ENCODE data around the gene KLK10. TPM values are rescaled to one million over a fixed set of nuclear protein-coding genes. Genes with fewer than 3 reads are reported as not detected.

KLK10 gene
- total and polyA plus RNA-seq, 2 donors (not counting 3 experiments of a cell fraction or from before 2014, with no cell fraction given) = not detected

DNA sequence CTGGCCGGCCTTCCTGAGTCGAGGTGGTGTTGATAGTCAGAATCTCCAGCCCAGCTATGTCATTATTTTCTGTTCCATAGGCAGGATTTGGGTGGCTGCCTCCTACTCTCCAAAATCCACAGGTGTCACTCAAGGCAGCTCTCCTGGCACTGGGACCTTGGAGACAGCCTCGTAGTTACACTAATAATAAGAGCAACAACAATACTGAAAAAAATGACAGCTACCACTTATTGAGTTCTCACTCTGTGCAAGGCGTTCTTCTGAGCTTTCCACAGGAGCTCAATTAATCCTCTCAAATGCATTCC, 27.5 kb upstream of the KLK10 start:
- POLR2A ChIA-PET = no interaction called here
- H3K27me3 ChIP-seq (ENCODE audit: control insufficient read depth in 2 of 2, insufficient read depth in 2 of 2, low read length in 2 of 2) = no peaks in the 10 kb centered on the region
- TF ChIP-seq JUN (IDR thresholded peaks at IDR 0.05; ENCODE audit: borderline replicate concordance, insufficient read depth, insufficient read length, low read depth) (no peak), EZH2 (IDR thresholded peaks at IDR 0.05; ENCODE audit: borderline replicate concordance, low read depth, low read length, severe bottlenecking) (no peak), GATA2 (IDR thresholded peaks at IDR 0.05; ENCODE audit: insufficient read depth, insufficient read length, low read depth, low read length) (no peak), MYC (IDR thresholded peaks at IDR 0.05; ENCODE audit: low read depth, low read length) (no peak), POLR2AphosphoS5 (IDR thresholded peaks at IDR 0.05; ENCODE audit: insufficient read depth, low read depth, low read length) (no peak), POLR2A (IDR thresholded peaks at IDR 0.05; ENCODE audit: low read depth, low read length) (no peak), FOS (IDR thresholded peaks at IDR 0.05; ENCODE audit: borderline replicate concordance, insufficient read depth, low read length) (no peak)
- TF ChIP-seq, protein P1, sequence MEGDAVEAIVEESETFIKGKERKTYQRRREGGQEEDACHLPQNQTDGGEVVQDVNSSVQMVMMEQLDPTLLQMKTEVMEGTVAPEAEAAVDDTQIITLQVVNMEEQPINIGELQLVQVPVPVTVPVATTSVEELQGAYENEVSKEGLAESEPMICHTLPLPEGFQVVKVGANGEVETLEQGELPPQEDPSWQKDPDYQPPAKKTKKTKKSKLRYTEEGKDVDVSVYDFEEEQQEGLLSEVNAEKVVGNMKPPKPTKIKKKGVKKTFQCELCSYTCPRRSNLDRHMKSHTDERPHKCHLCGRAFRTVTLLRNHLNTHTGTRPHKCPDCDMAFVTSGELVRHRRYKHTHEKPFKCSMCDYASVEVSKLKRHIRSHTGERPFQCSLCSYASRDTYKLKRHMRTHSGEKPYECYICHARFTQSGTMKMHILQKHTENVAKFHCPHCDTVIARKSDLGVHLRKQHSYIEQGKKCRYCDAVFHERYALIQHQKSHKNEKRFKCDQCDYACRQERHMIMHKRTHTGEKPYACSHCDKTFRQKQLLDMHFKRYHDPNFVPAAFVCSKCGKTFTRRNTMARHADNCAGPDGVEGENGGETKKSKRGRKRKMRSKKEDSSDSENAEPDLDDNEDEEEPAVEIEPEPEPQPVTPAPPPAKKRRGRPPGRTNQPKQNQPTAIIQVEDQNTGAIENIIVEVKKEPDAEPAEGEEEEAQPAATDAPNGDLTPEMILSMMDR (IDR thresholded peaks at IDR 0.05; ENCODE audit: extremely low read depth in 1 of 2, insufficient read depth in 1 of 2, low read depth in 1 of 2, low read length in 2 of 2) = no peak
- TF ChIP-seq, protein P2, sequence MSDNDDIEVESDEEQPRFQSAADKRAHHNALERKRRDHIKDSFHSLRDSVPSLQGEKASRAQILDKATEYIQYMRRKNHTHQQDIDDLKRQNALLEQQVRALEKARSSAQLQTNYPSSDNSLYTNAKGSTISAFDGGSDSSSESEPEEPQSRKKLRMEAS (IDR thresholded peaks at IDR 0.05; ENCODE audit: insufficient read depth, insufficient read length) = no peak
- H3K9me3 ChIP-seq (replicated peaks; ENCODE audit: control insufficient read depth, insufficient read depth, low read length) = no peaks in the 10 kb centered on the region
- H3K9me1 ChIP-seq (replicated peaks; ENCODE audit: control insufficient read depth, extremely low read depth, insufficient read depth, low read length) = no peaks in the 10 kb centered on the region
- intact Hi-C loops (cut with micrococcal nuclease) = no loop called here
- H3K36me3 ChIP-seq (ENCODE audit: control insufficient read depth in 2 of 2, extremely low read depth in 1 of 2, insufficient read depth in 2 of 2, low read length in 2 of 2) = no peaks in the 10 kb centered on the region
- no peaks in the 10 kb centered on the region for H3K79me2 ChIP-seq (ENCODE audit: control insufficient read depth, insufficient read depth, low read length)
- BruUV-seq (replicated peaks) = no TSS peak
- H3K4me1 ChIP-seq (ENCODE audit: control insufficient read depth, extremely low read depth, insufficient read depth, low read length) = no peaks in the 10 kb centered on the region
- no peak overlapping the region for H3K4me3 ChIP-seq (replicated peaks in 1 of 3; ENCODE audit: insufficient read depth in 1 of 3, low read depth in 1 of 3, low read length in 3 of 3)
- H3K4me2 ChIP-seq (ENCODE audit: insufficient read depth, low read length) = no peak overlapping the region
- H3K27ac ChIP-seq (ENCODE audit: insufficient read depth, low read depth, low read length) = no peak overlapping the region
- DNase-seq (ENCODE audit: low read depth, low spot score) (no peak), FAIRE-seq (no peak)
- H2AFZ ChIP-seq (ENCODE audit: low read depth, low read length) = no peak overlapping the region
- dilution Hi-C loops (cut with MboI; ENCODE audit: extremely low pct_ligation_motif_present, low sequenced_read_pairs) = no loop called here
- H4K20me1 ChIP-seq (replicated peaks; ENCODE audit: control insufficient read depth, extremely low read depth, insufficient read depth, low read length) = no peaks in the 10 kb centered on the region
- H3K9ac ChIP-seq (replicated peaks; ENCODE audit: extremely low read depth, insufficient read depth, low read length) = no peak overlapping the region
- CTCF ChIA-PET = interaction anchor here (1.3 to 2.3 kb wide), 2 partner anchors 26 to 30 kb away, joined by 4 to 13 read pairs; no protein-coding TSS in a partner anchor

Measured in endothelial cell of umbilical vein (primary cell).